Stimulated activated CD8-positive, alpha-beta memory T cell treated with anti-CD3 and anti-CD28 coated beads, Interleukin-2, amount 100 ng/mL, for 48 hours (primary cell): ENCODE measurements around the gene TTLL9.

Experiments
- DNase-seq, 2 donors: peaks; one replicate each; pipeline ENCODE4 v3.0.0-alpha.2; 2020; ENCODE audit warnings: low read depth in 2 of 2

TTLL9 gene

DNA sequence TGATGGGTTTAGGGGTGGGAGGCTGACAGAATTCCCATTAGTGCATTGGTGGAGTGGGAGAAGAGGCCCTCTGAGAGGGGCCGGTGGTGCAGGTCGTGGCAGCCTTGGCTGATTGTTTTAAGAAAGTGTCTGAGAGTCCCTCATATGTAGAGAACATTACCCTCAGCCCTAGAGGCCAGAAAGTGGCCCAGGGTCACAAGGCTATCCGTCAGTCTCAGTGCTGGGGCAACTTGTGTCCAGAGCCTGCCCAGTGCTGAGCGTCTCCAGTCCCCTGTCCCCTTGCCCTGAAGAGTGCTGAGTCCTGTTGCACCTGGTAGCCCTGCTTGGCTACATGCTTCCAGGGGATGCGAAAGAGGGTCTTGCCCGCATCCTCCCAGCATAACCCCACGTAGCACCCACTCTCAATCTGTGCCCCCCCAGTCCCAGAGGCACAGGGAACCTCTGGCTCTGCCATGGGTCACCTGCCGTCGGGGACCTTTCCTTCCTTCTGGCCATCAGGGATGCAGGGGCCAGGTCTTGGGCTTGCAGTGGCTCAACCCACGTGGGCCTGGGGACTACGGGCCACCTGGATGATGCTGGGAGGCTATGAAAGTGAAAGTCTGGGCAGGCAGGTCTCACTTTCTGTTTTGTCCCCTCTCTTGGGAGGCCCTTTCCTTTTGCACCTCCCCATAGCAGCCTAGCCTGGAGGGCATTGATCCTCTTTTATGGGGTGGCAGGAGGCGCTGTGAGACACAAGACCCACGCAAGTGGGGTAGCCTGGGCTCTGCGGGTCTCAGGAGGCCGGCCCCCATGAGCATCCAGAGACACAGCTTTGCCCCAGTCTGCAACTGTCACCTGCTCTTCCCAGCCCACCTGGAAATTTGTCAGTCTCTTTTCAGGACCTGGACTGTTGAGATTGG lies 12.3 kb upstream of the TTLL9 start:
- DNase-seq = no peak

DNA sequence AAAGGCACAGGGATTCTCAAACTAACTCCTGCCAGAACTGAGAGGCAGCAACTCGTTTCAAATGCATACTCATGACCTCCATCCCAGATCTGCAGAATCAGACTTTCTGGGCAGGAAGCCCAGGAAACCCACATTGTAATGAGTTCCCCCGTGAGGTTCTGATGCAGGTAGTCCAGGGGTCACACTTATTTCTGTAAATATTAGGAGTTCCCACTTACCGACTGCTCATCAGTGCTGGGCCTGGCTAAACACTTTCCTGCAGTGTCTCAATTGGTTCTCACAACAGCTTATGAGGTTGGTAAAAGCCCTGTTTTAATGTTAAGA lies 11.7 kb upstream of the TTLL9 start:
- DNase-seq = no peak

GRCh38 chr20:31859266-31859997 lies 11.0 kb upstream of the TTLL9 start:
- no peak for DNase-seq

DNA sequence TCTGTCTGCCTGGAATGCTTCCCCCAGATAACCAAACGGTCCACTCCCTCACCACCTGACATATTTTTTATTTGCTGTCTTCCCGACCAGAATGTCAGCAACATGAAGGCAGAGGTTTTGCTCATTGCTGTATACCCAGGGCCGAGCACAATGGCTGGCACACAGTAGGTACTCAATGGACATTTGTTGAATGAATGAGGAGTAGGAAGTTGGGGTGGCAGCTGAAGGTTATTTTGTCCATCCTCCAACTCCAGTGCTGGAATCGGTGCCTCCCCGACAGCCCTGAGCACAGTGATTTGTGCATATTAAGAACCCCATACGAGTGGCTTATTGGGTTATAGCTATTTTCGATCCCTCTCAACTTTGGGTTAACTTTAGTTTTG lies 10.4 kb upstream of the TTLL9 start:
- no peak for DNase-seq

- DNase-seq = no peak
Observed at GRCh38 chr20:31860390-31861134, 9.9 kb upstream of the TTLL9 start.

DNA sequence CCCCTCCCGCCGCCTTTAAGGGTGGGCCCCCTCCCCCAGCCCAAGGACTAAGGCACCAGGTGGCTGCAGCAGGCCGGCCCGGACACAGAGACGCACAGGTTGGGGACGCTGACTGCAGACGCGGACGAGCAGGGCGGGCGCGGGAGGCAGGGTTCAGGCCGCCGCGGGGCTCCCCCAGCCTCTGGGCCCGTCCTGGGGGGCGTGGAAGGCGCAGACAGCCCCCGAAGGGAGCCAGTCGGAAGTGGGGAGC lies 9.4 kb upstream of the TTLL9 start:
- DNase-seq = no peak

DNA sequence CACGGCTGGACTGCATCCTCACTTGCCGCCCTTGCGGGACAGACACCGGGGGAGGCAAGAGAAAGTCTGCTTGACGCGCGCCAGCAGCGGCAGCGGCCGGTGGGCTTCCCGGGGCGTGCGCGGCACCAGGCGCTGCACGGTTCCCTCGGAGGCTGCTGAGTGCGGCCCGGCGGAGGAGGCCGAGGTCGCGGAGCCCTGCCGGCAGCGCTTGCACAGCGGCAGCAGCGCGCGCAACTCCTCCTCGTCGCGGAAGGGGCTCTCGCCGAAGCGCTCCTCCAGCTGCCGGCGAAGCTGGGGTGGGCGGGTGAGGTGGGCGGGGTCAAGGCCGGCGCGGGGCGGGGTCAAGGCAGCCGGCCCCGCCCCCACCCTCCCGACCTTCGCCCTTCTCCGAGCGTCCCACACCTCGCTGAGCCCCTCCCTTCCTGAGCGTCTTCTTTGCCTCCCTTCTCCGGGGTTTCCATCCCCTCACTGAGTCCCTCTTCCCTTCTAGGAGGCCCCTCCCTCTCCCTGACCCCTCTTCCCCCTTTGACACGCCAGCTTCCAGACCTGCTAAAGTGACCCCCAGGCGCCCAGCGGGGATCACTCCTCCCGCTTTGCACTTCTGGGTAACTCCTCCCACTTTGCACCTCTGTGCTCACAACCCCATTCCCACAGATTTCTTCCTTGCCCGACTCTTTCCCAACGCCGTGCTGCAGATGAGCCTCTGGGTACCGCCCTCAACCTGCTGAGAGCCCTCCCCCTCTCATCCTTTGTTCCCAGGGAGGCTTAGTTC lies 8.9 kb upstream of the TTLL9 start:
- DNase-seq = peak; percentile 57 to 58

DNA sequence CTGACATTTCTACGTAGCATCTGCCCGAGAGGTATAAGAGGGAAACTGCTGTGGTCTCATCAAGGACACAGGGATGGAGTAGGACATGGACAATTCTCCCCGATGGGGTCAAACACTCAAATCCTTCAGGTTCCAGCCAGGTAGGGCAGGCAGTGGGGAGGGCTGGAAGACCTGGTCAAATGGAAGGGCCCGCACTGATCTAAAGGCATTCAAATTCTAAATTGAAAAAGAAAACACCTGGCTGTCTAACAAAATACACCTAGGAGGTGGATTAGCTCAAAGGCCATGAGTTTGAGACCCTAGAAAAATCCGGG lies 8.3 kb upstream of the TTLL9 start:
- DNase-seq = no peak

GRCh38 chr20:31862506-31862905 lies 7.9 kb upstream of the TTLL9 start:
- no peak for DNase-seq

DNA sequence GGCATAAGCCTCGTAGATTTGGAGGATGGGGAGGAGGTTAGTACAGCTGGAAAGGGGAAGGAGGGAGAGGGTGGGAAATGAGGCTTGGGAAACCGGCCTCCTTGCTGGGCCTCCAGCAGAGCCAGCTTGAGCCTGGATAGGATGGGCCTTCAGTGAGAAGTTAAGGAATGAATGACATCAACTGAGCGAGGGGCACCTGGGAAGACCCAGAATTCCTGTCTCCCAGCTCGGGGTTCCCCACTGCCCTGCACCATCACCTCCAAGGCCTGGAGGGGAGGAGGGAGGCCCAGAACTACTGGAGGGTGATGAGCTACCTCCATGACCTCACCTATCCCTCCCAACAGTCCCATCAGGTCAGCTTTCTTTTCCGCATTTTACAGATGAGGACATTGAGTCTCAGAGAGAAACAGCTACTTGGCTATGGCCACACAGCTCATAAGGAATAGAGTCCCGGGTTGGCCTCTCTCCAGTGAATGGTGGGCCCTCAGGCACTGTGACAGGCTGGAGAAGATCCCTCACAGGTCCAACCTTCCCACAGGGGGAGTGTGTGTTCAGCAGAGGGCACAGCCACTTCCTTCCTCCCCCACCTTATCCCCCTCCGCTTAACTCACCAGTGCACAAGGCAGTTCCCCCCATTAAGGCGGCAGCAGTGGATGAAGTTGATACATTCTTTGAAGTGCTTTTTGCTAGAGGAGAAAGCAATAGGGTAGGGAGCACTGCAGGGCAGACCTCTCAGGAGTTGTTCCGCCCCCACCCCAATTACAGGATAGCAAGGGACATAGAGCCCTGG lies 6.9 kb upstream of the TTLL9 start:
- DNase-seq = no peak

DNA sequence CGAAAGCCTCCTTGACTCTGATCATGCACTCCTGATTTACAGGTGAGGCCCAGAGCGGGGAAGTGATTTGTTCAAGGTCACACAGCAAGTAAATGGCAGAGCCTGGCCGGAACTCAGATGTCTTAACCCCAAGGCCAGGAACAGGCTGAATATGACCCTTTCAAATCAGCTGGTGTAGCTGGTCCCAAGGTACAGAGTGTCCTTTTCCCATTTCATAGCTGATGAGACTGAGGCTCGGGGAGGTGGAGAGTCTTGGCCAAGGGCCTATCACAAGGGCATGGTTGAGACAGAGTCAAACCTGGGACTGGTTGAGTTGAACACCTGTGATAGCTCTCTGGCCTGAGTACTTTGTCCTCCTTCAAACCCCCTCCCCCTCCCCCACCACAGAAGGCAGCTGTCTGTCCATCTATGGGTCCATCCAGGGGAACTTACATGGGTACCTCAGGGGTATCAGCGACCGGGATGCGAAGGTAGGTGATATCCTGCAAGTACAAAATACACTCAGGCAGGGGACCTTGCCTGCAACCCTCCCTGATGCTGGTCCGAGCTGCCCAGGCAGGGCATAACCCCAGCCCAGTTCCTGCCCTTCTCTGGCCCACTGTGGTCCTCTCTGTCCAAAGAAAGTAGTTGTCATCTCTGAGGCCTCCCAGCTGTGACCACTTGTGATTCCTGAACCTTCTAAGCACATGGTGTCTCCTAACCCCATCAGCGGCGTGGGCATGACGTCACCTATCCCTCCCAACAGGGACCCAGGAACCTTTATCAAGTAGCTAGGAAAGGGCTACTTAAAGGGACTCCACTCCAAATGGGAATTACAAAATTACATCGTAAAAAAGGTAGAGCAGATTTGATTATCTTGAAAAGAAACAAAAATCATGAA lies 5.7 kb upstream of the TTLL9 start:
- DNase-seq = no peak

GRCh38 chr20:31866221-31866620 lies 4.2 kb upstream of the TTLL9 start:
- no peak for DNase-seq

DNA sequence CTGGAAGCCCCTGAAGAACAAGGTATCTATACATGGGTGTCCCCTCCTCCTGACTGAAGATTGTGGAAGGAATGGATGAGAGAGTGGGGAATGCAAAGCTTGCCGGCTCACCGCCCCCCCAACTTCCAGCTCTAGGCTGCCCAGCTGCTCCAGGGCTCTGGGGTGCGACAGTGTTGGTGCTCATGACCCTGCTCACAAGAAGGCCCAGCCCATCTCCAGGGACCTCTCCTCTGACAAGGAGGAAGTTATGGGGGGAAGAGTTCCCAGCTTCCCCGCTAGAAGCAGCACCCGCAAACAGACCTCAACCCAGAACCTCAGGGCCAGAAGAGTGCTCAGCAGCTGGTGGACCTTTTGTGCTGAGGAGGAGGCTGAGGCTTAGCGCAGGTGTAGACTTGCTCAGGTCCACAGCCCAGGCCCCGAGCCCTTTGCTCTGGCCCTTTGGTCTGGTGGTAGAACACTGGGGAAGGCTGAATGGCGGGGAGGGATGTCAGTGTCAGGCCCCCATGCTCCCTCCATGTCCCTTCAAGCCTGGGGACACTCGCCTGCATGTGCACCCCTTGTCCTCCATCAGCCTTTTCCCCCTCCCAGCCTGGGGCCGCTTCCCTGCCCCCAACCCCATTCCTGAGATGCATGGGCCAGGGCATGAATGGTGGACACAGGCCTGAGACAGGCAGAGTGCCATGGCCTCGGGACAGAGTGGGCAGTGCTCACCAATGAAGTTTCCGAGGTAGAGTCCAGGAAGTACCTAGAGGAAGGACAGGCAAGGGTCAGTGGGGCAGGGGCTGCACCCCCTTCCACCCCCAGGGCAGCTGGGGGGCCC lies 1.4 kb upstream of the TTLL9 start:
- no peak for DNase-seq

DNA sequence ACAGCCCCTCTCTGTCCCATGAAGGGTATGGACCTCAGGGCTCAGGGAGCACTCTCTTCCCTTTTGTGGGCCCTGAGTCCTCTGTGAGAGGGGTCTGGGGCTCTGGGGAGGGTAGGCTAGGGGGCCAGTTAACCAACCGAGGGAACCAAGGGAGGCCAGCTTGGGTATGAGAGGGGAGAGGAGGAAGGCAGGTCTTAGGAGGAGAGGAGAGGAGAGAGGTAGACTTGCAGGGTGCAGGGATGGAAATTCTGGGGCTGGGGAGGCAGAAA lies 827 bp upstream of the TTLL9 start:
- DNase-seq = no peak

DNA sequence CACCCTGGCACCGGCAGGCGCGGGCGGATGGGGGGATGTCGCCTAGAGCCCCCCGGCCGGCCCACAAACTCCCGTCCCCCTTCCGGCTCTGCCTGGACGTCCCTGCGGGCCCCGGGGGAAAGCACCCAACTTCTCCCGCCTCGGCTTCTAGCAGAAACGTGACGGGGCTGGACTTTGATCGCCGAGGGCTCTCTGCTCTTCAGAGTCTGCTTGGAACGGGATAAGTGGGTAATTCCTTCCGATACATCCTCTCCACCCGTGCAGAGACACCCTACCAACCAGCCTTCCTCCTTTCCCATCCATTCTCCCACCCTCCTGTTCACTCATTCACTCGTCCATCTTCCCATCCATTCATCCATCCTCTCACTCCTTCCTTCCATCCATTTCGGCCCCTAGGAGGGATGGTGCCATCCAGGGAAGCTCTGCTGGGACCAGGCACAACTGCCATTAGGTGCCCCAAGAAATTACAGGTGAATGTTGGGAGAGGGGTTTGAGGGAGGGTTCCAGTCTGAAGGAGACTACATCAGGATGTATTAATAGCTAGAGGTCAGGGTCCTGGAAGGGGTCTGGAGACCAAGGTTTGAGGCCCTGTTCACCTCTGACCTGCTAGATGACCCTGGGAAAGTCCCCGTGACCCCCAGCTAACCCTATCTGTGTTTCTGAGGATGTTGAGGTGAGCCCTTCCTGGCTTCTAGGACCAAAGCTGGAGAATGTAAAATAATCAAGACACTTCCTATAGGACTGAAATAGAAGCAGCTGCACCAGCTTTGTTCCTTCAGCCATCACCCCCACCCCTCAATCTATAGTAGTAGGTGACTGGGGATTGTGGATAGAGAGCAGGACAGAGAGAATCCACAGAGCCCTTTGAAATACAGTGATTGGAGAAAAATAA lies 538 bp downstream of the TTLL9 start:
- no peak for DNase-seq

DNA sequence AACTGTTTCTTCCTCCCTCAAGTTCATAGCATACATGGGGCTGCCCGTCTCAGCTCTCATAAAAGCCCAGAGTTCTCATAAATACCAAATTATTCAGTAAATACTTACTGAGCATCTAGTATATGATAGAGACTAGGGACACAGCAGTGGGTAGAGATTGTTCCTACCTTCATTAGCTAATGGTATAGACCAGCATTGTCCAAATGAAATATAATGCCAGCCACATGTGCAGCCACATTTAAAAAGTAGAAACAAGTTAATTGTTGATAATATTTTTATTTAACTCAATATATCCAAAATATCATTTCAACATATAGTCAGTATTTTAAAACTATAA lies 1.2 kb downstream of the TTLL9 start:
- DNase-seq = no peak

- no peak for DNase-seq
Observed at GRCh38 chr20:31872406-31872805, 2.0 kb downstream of the TTLL9 start.

DNA sequence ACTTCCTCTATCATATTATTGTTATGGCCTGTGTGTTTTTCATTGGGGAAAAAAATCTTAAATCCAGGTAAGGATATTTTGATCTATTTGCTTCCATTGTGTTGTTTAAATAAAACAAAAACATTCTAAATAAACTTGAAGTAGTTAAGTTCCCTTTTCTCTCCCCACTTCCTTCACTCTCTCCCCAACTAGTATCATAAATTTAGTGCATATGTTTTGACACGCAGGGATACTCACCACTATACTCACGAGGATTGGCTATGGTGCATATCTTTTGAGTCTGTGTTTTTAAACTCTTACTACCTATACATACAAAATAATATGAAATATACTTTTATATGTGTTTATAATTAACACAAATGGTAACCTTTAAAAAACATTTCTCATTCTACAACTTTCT lies 5.2 kb downstream of the TTLL9 start:
- no peak for DNase-seq

GRCh38 chr20:31877684-31878083 lies 7.2 kb downstream of the TTLL9 start:
- no peak for DNase-seq
